ENCODE data around the gene EPB41L3.
"Not testable (repeated sequence)": the region's sequence is repeated elsewhere in the genome, so short reads cannot be mapped to it uniquely, and the experiment has no call there.

EPB41L3 gene

DNA sequence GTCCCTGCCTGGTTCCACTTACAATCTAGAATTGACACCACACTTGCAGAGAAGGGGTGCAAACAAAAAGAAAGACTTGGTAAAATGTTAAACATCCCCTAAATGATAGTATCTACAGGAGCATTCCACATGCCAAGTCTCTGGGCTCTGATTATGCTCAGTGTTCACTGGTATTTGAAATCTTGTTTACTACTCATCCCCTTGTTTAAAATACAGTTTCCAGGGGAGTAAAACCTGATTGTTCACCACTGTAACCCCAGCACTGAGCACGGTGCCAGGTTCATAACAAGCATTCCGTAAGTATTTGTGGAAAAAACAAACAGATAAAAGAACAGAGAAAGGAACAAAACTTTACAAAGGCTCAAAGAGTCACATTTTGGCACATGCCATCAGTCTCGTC lies 11.7 kb downstream of the EPB41L3 start:
- no peak for DNase-seq

DNA sequence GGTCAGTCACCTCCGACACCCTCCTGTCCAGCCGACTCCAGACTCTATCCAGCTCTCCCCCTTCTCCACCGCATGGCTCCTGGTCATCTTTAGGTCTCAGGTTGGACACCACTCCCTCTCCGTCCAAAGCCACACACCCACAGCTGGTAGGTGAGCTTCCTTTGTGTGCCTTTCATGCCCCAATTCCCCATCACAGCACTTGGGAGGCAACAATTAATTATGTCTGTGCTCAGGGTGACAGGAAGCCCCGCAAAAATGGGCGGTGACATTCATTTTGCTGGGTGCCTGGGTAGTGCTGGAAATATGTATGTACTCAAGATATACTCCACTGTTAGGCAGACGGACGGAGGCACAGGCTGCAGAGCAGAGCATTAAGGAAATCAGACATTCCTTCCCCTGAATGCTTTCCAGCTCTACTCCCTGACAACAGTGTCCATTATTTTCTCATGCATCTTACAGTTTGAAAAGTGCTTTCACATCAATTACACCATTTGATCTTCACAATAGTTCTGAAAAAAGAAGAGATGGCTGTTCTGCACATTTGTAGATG lies 13.1 kb downstream of the EPB41L3 start:
- no peak for DNase-seq

- DNase-seq: no peak
Measured at GRCh38 chr18:5529471-5529870, 14.3 kb downstream of the EPB41L3 start.

GRCh38 chr18:5527603-5528002 lies 16.2 kb downstream of the EPB41L3 start:
- DNase-seq: no peak

- DNase-seq: no peak
Measured at GRCh38 chr18:5524660-5525059, 19.1 kb downstream of the EPB41L3 start.

GRCh38 chr18:5521000-5521399 lies 22.8 kb downstream of the EPB41L3 start:
- no peak for DNase-seq

DNA sequence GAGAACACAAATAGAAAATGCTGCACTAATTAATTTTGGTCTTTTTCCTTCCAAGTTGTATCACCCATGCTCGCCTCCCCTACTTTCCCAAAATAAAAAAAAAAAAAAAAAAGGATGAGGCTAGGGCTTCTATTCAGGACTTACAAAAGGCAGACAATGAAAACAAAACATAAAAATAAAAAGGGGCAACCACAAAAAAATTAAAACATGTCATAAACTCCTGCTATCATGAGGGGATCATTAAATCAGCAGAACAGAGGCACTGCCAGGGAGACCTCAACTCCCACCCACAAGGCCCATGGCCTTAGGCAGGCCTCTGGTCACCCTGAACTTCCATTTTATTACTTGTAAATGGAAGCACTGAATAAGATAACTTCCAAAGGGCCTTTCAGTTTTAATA lies 23.3 kb downstream of the EPB41L3 start:
- no peak for DNase-seq

DNA sequence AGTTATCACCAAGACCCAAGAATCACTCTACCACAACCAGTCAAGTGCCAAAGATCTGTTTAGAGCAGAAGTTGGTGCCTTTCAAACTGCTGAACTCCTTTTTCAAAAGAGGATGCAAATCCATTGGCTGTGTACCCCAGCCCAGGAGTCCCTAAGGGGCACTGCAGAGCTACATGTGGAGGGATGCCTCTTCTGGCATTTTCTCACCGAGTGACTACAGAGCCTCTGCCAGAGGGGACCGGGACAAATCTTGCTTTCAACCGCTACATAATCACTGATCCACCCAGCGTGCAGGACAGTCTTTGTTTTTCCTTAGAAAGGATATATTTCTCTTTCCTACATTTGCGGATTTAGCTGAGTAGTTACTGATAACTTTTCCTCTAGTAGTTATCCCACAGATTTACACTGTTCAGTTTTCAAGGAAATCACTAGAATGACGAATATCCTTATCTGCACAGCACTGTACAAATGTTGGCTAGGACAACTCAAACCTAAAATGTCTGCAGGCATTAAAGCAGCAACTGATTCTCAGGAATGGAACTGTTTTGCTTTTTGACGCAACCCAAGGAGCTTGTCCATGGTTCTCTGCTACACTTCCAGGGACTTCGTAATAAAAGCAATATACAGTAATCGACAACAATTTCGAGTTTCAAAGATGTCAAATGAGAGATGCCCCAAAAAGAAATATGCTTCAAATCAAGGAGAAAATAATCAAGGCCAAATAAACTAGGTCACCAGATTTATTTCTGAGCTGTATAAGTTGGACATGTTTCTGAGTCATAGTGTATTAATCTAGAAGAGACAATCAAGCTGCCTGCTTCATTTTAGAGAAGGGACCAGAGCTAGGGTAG lies 24.1 kb downstream of the EPB41L3 start:
- DNase-seq: no peak

DNA sequence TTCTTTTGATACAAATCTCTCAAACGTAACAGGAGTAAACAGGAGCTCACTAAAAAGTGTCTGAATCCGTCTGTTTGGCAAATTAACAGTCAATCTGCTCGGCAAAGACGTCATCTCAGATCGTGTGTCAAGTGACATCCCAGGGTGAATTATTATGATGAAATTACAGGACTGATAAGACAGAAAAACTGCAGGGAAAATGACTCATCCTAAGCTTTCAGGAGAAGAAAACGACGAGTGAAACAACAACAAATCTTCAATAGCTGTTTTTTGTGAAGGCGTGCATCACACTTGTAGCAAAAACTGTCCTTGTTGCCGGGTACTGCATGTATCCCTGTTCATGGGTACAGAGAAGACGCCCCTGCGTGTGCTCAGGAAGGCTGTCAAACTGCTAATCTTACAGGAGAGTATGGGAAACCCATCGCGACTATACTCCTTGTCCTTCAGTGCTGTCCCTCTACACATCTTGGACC lies 24.9 kb downstream of the EPB41L3 start:
- DNase-seq: peak in 3 of 56 donors; percentile 12 to 35 (median 24)

DNA sequence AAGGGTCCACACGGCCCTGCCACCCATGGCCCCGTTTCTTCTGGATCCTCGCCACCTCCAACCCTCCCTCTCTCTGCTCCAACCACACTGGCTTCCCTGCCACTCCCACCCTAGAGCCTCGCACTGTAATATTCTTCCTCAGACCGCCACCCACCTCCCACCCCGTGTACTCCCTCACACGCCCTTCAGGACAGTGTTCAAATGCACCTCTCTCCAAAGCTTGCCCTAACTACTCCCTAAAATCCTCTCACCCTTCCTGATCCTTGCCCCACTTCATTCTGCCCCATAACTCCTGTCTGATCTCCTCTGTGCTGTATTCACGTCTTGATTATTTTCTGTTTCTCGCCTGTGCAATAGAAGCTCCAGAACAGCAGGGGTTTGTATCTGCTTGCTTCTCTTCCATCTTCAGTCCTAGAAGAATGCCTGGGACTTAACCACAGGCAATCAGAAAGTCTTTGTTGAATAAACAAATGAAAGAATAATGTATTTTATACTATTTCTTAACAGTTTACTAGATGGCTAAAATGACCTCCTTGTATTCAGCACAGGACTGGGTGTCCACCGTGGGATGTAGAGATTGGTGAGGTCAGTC lies 25.5 kb downstream of the EPB41L3 start:
- DNase-seq: no peak

- DNase-seq: no peak
Measured at GRCh38 chr18:5516841-5517240, 27.0 kb downstream of the EPB41L3 start.

DNA sequence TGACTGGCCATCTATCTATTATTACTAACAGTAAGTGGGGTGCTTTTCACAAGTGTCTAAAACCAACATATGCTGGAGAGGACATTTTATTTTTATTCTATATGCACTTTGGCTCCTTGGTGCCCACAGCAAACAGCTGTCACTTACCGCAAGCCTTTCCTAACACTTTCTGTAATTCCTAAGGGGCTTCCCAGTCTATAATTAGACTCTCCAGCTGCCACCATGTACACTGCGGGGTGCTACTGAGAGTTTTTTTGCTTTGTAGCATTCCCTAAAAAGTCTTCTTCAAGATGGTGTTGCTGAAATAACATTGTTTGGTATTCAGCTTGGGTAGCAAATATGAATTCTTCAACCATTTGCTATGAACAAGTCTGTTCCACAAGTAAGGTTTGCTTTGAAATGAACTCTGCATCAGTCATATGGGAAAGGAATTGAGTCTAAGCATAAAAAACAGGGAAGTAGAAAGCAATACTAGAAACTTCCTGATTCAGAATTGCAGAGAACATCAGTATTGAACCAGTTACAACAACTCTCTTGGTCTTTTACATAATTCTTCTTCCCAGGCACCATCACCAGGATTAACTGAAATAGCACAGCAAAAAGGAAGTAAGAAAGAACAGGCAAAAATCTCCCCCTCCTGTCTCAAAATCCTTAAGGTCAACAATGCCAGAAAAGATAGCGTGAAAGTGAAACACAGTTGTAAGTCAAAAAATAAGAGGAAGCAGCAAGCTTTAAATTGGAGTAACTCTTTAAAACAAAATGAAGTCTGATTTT lies 28.6 kb downstream of the EPB41L3 start:
- DNase-seq: no peak

- DNase-seq: no peak
Measured at GRCh38 chr18:5513947-5514346, 29.9 kb downstream of the EPB41L3 start.

- no peak for DNase-seq
Measured at GRCh38 chr18:5512176-5512575, 31.6 kb downstream of the EPB41L3 start.

- DNase-seq: not testable (repeated sequence)
Measured at GRCh38 chr18:5511541-5511940, 32.3 kb downstream of the EPB41L3 start.

- DNase-seq: no peak
Measured at GRCh38 chr18:5510135-5510846, 33.5 kb downstream of the EPB41L3 start.

- DNase-seq: no peak
Measured at GRCh38 chr18:5508821-5509220, 35.0 kb downstream of the EPB41L3 start.

GRCh38 chr18:5507756-5508155 lies 36.0 kb downstream of the EPB41L3 start:
- DNase-seq: no peak

GRCh38 chr18:5506174-5506573 lies 37.6 kb downstream of the EPB41L3 start:
- no peak for DNase-seq

DNA sequence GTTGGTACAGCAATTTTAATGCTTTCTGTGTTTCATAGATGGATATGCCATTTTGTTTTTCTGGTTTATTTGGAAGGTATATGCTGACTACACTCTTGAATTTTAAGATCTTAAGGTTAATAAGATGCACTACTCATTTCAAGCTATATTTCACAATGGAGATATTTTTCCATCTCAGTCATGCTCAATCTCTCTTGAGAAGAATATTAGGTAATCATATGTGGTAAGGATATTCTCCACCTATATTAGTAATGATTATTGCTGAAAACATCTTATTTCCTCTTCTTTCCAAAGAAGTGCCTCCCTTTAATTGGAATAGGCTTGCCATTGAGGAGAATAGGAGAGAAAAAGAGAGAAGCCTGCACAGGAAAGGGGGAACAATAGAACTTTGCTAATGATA lies 40.1 kb downstream of the EPB41L3 start:
- DNase-seq: no peak
